AG04450 (cell line): ENCODE results near the gene CPE. TPM values are rescaled to one million over a fixed set of nuclear protein-coding genes. Genes with fewer than 3 reads are reported as not detected.
A peak's percentile ranks its signal among the peaks of the same experiment; 100 is the strongest.
"Not testable (repeated sequence)": the region's sequence is repeated elsewhere in the genome, so short reads cannot be mapped to it uniquely, and the experiment has no call there.

Source experiments
- CTCF ChIA-PET: fragments of 300-600, 350-600 bp; formaldehyde crosslinking; extraction: SDS; loops from one replicate; lab custom pipeline; 2022; ENCODE audit warnings: antibody characterized with exemption, inconsistent platforms; lab: Charles Lee
- POLR2A ChIA-PET: fragments of 350-600 bp; formaldehyde crosslinking; extraction: SDS; loops from one replicate; lab custom pipeline; 2021; ENCODE audit warnings: antibody characterized with exemption, inconsistent platforms; lab: Yijun Ruan, JAX
- DNase-seq: peaks from one replicate; pipeline ENCODE4 v3.0.0-alpha.2; 2011; ENCODE audit warnings: low read depth, low spot score
- H3K27ac ChIP-seq: one replicate; pipeline ENCODE4 v1.5.1; 2012; ENCODE audit warnings: low read depth, low read length, control low read depth
- H3K27me3 ChIP-seq: one replicate; pipeline ENCODE4 v1.6.0; 2012; ENCODE audit warnings: low read length; ENCODE audit not compliant: control insufficient read depth, insufficient read depth
- H3K4me3 ChIP-seq: 2 replicates; pipeline ENCODE4 v1.5.1; 2011; ENCODE audit warnings: mild to moderate bottlenecking, low read depth, low read length, control low read depth
- H3K9me3 ChIP-seq: 2 replicates; pipeline ENCODE4 v1.5.1; 2012; ENCODE audit warnings: low read length; ENCODE audit not compliant: control insufficient read depth, insufficient read depth
- CTCF ChIP-seq: IDR thresholded peaks from 2 replicates; pipeline ENCODE4 v1.5.1; 2011; ENCODE audit warnings: low read depth, low read length, control low read depth, inconsistent platforms
- polyA plus RNA-seq: library from polyadenylated mRNA; depleted of rRNA; stranded (reverse); fragments of >200 nt; gene quantifications from 2 replicates; pipeline ENCODE4 v1.2.3, GENCODE V29; 2011

The CPE gene
- polyA plus RNA-seq, 1 experiment, result 11.8 TPM

GRCh38 chr4:165481053-165481835 is 102.4 kb downstream of the CPE start:
- ChIA-PET CTCF (interaction anchor here (0.7 to 5.4 kb wide), 4 partner anchors 12 to 350 kb away, joined by 3 to 34 read pairs (median 4); no protein-coding TSS in a partner anchor), POLR2A (no interaction called here)
- TF ChIP-seq CTCF, result no peak
- no peaks in the 10 kb centered on the region for H3K9me3 ChIP-seq
- no peaks in the 10 kb centered on the region for H3K27me3 ChIP-seq
- H3K4me3 ChIP-seq, result no peak overlapping the region
- no peak overlapping the region for H3K27ac ChIP-seq
- DNase-seq, result no peak

- no peak overlapping the region for H3K4me3 ChIP-seq
- POLR2A ChIA-PET, result no interaction called here
- no peak for DNase-seq
- no peaks in the 10 kb centered on the region for H3K9me3 ChIP-seq
- TF ChIP-seq CTCF, result no peak
- no peak overlapping the region for H3K27ac ChIP-seq
- no peaks in the 10 kb centered on the region for H3K27me3 ChIP-seq
- CTCF ChIA-PET, result interaction anchor here (1.1 to 1.3 kb wide), 2 partner anchors 12 to 601 kb away, joined by 4 to 5 read pairs; no protein-coding TSS in a partner anchor
Observed at GRCh38 chr4:165489786-165490185, 111.0 kb downstream of the CPE start.

GRCh38 chr4:165492583-165492982 is 113.8 kb downstream of the CPE start:
- H3K27me3 ChIP-seq, H3K9me3 ChIP-seq, DNase-seq, H3K4me3 ChIP-seq, POLR2A ChIA-PET, H3K27ac ChIP-seq: not testable (repeated sequence)
- CTCF ChIA-PET, result interaction anchor here (0.5 to 2.9 kb wide), 24 partner anchors 9 to 613 kb away, joined by 3 to 61 read pairs (median 5); partner anchors contain the start of gene TMEM192

GRCh38 chr4:165493359-165493758 is 114.6 kb downstream of the CPE start:
- Histone ChIP-seq H3K9me3 (no peaks in the 10 kb centered on the region), H3K27ac (no peak overlapping the region), H3K27me3 (no peaks in the 10 kb centered on the region), H3K4me3 (no peak overlapping the region)
- peak; percentile 75 for TF ChIP-seq CTCF
- POLR2A ChIA-PET, result no interaction called here
- CTCF ChIA-PET, result interaction anchor here (0.6 to 2.9 kb wide), 44 partner anchors 10 to 1528 kb away, joined by 3 to 61 read pairs (median 4); partner anchors contain the start of genes CPE and TMEM192
- no peak for DNase-seq

- DNase-seq, result no peak
- no peaks in the 10 kb centered on the region for H3K9me3 ChIP-seq
- TF ChIP-seq CTCF, result no peak
- POLR2A ChIA-PET, result no interaction called here
- CTCF ChIA-PET, result interaction anchor here (0.8 to 7.7 kb wide), 2 partner anchors 10 to 588 kb away, joined by 3 to 47 read pairs; no protein-coding TSS in a partner anchor
- no peak overlapping the region for H3K27ac ChIP-seq
- H3K27me3 ChIP-seq, result no peaks in the 10 kb centered on the region
- H3K4me3 ChIP-seq, result no peak overlapping the region
Observed at GRCh38 chr4:165502916-165503907, 124.4 kb downstream of the CPE start.
